A673 (cell line): Measurements from ENCODE around the gene BARX1. TPM values are rescaled to one million over a fixed set of nuclear protein-coding genes. Genes with fewer than 3 reads are reported as not detected.

Experiments
- Bru-seq: library from RNA; stranded (reverse); fragments of 400-500 nt; gene quantifications from one replicate; lab custom pipeline; 2021; lab: Mats Ljungman, UMichigan
- BruChase-seq, 2 experiments: library from RNA; stranded (reverse); fragments of 400-500 nt; gene quantifications; one replicate each; lab custom pipeline; 2021; lab: Mats Ljungman, UMichigan
- BruUV-seq: library from RNA; stranded (reverse); fragments of 400-500 nt; replicated peaks from 2 replicates; lab custom pipeline; 2021; lab: Mats Ljungman, UMichigan
- CTCF ChIA-PET: fragments of 300-600 bp; sonication (Branson Sonifier 250); formaldehyde crosslinking; loops from one replicate; lab custom pipeline; 2022; ENCODE audit warnings: antibody characterized with exemption; lab: Charles Lee
- POLR2A ChIA-PET: fragments of 300-600 bp; sonication (Branson Sonifier 250); formaldehyde crosslinking; loops from one replicate; lab custom pipeline; 2022; ENCODE audit warnings: antibody characterized with exemption; ENCODE audit not compliant: low non-redundant PET; lab: Charles Lee
- DNase-seq: peaks from one replicate; pipeline ENCODE4 v3.0.0-alpha.2; 2015; ENCODE audit warnings: low spot score
- H3K27ac ChIP-seq: fragments of 200-600 bp; sonication (generic); 2 replicates; pipeline ENCODE4 v1.5.1; 2016; ENCODE audit warnings: mixed run types, low read depth, mild to moderate bottlenecking, mixed read lengths, antibody characterized with exemption, low read length; ENCODE audit not compliant: poor library complexity, severe bottlenecking
- H3K27me3 ChIP-seq: fragments of 200-600 bp; sonication (generic); replicated peaks from 2 replicates; pipeline ENCODE4 v1.6.1; 2017; ENCODE audit warnings: mixed run types, low read depth, mild to moderate bottlenecking, mixed read lengths, antibody characterized with exemption, low read length; ENCODE audit not compliant: insufficient read depth, poor library complexity
- H3K36me3 ChIP-seq: fragments of 200-600 bp; sonication (generic); 2 replicates; pipeline ENCODE4 v1.6.1; 2016; ENCODE audit warnings: mixed run types, mild to moderate bottlenecking, mixed read lengths, antibody characterized with exemption, low read length; ENCODE audit not compliant: insufficient read depth, poor library complexity, severe bottlenecking
- H3K4me1 ChIP-seq: fragments of 200-600 bp; sonication (generic); 2 replicates; pipeline ENCODE4 v1.6.1; 2017; ENCODE audit warnings: mixed run types, mild to moderate bottlenecking, mixed read lengths, antibody characterized with exemption, low read length; ENCODE audit not compliant: insufficient read depth, poor library complexity, severe bottlenecking
- H3K4me3 ChIP-seq: fragments of 200-600 bp; sonication (generic); 2 replicates; pipeline ENCODE4 v1.5.1; 2016; ENCODE audit warnings: low read depth, mixed run types, mild to moderate bottlenecking, mixed read lengths, low read length; ENCODE audit not compliant: poor library complexity, severe bottlenecking
- H3K9me3 ChIP-seq: fragments of 200-600 bp; sonication (generic); 2 replicates; pipeline ENCODE4 v1.6.1; 2016; ENCODE audit warnings: mixed run types, low read depth, mild to moderate bottlenecking, mixed read lengths, antibody characterized with exemption, low read length; ENCODE audit not compliant: poor library complexity, severe bottlenecking
- CTCF ChIP-seq: fragments of 300-800, 200-600 bp; sonication (generic); conservative IDR thresholded peaks from 2 replicates; pipeline ENCODE4 v1.5.1; 2017; ENCODE audit warnings: low read depth, mild to moderate bottlenecking, antibody characterized with exemption, low read length, moderate library complexity, mixed read lengths
- EZH2 ChIP-seq: fragments of 200-600 bp; sonication (generic); IDR thresholded peaks from 2 replicates; pipeline ENCODE4 v1.6.1; 2017; ENCODE audit warnings: borderline replicate concordance, low read depth, mild to moderate bottlenecking, mixed read lengths, antibody characterized with exemption, low read length; ENCODE audit not compliant: poor library complexity, severe bottlenecking
- intact Hi-C: fragments of 100-400 bp; cut with micrococcal nuclease; formaldehyde crosslinking; loops from one replicate; pipeline ENCODE4 v1.10.0; 2022; ENCODE audit not compliant: unreplicated experiment
- long read RNA-seq: library from polyadenylated mRNA; stranded (forward); transcript quantifications from one replicate; pipeline ENCODE4 v2.0.0, GENCODE V29; 2022
- total RNA-seq: library from RNA; stranded (reverse); gene quantifications from 2 replicates; pipeline ENCODE4 v1.2.3, GENCODE V29; 2021

The BARX1 gene
- total RNA-seq (9.8 and 9.9 TPM in 2 replicates), Bru-seq, nascent RNA (percentile 42 among the genes with signal in this experiment), BruChase-seq, experiment 1, labeled RNA remaining after a 2-hour chase (percentile 44 among the genes with signal in this experiment), BruChase-seq, experiment 2, labeled RNA remaining after a 6-hour chase (percentile 56 among the genes with signal in this experiment)
- long read RNA-seq, transcript BARX1-201 (4 exons, 1,533 nt), result major isoform, 37 of 39 reads
- long read RNA-seq, partial matches to known transcripts, result 1 of 39 reads
- long read RNA-seq, other reads (novel, unspliced or antisense), result 0 of 39 reads

- no TSS peak for BruUV-seq
- H3K4me3 ChIP-seq, result peak within 1 kb of the TSS; percentile 53
- DNase-seq, result peak; percentile 74
- peaks cover 10% of the 10 kb centered on the region for H3K4me1 ChIP-seq
- intact Hi-C loops, result no loop called here
- H3K27me3 ChIP-seq, result peaks cover 90% of the 10 kb centered on the region
- H3K27ac ChIP-seq, result peak within 1 kb of the TSS; percentile 42
- CTCF ChIA-PET, result no interaction called here
- no peaks in the 10 kb centered on the region for H3K36me3 ChIP-seq
- no peaks in the 10 kb centered on the region for H3K9me3 ChIP-seq
- TF ChIP-seq CTCF, result no peak
- TF ChIP-seq EZH2, result no peak
- POLR2A ChIA-PET, result no interaction called here
These were observed at the start of gene BARX1 for GRCh38 chr9:93955111-93955980. TSS of gene BARX1 (minus strand) at chr9:93955355. CDS start at chr9:93955146, 209 bp downstream.

DNA sequence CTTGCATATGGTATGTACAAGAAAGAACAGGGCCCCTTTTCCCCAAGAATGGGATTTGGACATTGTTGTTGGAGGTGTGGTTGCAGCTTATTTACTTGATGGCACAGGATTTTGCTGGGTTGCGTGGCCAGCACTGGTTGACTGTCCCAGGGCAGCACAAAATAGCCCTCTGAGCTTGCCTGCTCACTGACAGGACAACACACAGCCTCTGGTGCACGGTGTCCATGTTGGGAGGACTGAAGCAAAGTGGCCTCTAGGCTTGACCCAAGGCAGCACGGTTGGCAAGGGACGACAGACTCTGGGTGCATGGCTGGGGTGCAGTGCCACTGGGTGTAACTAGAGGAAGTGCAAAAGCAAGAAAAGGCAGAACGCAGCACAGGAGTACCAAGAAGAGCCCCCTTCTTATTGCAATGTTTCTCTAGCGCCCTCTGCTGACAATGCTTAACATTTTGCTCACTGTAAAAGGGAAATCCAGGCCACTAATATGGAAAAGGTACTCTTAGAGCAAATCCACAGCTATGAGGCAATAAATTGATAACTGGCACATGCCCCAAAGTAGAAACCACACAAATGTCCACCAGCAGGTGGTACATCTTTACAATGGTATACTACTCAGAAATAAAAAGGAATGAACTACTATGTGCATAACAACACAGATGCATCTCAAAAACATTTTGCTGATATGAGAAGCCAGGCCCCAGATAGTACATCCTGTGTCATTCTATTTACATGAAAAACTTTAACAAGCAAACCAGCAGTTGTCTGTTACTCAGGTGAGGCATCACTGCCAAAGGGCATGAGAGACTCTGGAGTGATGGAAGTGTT is 47.4 kb upstream of the BARX1 start:
- Histone ChIP-seq H3K27me3 (no peaks in the 10 kb centered on the region), H3K4me1 (no peaks in the 10 kb centered on the region), H3K27ac (no peak overlapping the region), H3K4me3 (no peak overlapping the region), H3K9me3 (no peaks in the 10 kb centered on the region), H3K36me3 (no peaks in the 10 kb centered on the region)
- BruUV-seq, result no TSS peak
- DNase-seq, result peak; percentile 72
- peak; percentile 86 for TF ChIP-seq CTCF
- no peak for TF ChIP-seq EZH2
- intact Hi-C loops, result loop anchor here (2.0 kb wide), 1 partner anchor 318 kb away; no protein-coding TSS in a partner anchor
- CTCF ChIA-PET, result interaction anchor here (0.8 to 1.3 kb wide), 3 partner anchors 11 to 320 kb away, joined by 3 to 4 read pairs (median 3); no protein-coding TSS in a partner anchor
- POLR2A ChIA-PET, result no interaction called here

DNA sequence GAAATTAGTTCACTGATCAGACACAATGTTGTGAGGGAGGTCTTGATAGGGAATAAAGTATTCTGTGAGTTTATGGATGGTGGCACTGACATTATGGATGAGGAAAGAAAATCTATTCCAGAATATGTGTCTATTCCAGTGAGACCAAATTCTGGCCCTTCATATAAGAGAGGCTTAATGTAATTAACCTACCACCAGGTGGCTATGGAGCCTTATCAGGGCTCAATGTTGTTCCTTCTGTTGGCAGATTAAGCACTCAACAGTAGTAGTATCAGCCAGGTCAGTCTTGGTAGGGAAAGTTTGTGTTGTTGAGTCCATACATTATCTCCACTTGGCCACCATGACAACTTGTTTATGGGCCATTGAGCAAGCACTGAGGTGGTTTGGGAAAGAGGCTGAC is 41.7 kb upstream of the BARX1 start:
- H3K4me1 ChIP-seq, result no peaks in the 10 kb centered on the region
- intact Hi-C loops, result no loop called here
- POLR2A ChIA-PET, result no interaction called here
- BruUV-seq, result no TSS peak
- no peak for DNase-seq
- CTCF ChIA-PET, result no interaction called here
- no peaks in the 10 kb centered on the region for H3K36me3 ChIP-seq
- no peak overlapping the region for H3K27ac ChIP-seq
- H3K9me3 ChIP-seq, result no peaks in the 10 kb centered on the region
- no peaks in the 10 kb centered on the region for H3K27me3 ChIP-seq
- TF ChIP-seq CTCF (no peak), EZH2 (no peak)
- no peak overlapping the region for H3K4me3 ChIP-seq
